ENCODE measurements around the gene RAB3IP. TPM values are rescaled to one million over a fixed set of nuclear protein-coding genes. Genes with fewer than 3 reads are reported as not detected.
A peak's percentile ranks its signal among the peaks of the same experiment; 100 is the strongest.

RAB3IP gene, protein sequence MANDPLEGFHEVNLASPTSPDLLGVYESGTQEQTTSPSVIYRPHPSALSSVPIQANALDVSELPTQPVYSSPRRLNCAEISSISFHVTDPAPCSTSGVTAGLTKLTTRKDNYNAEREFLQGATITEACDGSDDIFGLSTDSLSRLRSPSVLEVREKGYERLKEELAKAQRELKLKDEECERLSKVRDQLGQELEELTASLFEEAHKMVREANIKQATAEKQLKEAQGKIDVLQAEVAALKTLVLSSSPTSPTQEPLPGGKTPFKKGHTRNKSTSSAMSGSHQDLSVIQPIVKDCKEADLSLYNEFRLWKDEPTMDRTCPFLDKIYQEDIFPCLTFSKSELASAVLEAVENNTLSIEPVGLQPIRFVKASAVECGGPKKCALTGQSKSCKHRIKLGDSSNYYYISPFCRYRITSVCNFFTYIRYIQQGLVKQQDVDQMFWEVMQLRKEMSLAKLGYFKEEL
- total RNA-seq (ENCODE audit: insufficient read depth, low replicate concordance) = 30.6 TPM

DNA sequence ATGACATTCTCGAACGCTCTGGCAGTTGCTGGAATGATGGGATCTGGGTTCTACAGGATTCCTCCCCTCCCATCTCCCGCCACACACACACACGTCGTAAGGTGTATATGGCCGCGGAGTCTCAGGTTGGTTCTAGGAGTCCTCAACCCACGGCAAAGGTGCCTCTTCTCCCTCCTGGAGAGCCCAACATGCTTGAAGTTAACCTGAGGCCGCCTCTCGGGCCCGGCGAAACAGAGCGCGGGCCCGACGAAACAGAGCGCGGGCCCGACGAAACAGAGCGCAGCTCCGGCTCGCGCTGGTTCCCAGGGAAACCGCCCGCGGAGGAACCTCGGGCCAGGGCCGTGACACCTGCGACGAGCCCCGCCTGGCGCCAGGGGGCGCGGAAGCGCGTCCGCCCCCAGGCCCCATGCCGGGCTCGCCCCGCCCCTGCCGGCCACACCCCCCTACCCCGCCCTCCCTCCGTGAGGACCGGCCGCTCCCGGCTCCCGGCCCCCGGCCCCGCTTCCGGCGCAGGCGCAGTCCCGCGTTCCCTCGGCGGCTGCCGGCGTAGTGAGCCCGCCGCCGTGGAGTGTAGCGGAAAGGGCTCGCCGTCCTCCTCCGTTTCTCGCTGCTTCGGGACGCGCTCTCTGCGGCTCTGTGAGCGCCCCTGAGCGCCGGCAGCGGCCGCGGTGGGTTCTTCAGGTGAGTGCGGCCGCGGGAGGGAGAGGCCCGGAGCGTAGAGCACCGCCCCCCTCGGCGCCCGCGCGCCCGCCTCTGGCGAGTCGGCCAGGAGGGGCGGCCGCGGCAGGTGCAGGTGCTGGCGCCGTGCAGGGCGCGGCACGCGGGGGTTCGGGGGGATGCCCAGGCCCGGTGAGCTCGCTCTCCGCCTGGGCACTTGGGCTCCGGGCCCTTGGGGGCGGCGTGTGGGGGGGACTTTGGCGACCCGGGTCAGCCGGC lies at the start of gene RAB3IP:
Gene RAB3IP, plus strand, starts transcription at position 510 of the 936 bp plus-strand sequence. CDS start 16,549 bp downstream, outside the sequence.
- peak; percentile 84 for DNase-seq (ENCODE audit: low spot score)

DNA sequence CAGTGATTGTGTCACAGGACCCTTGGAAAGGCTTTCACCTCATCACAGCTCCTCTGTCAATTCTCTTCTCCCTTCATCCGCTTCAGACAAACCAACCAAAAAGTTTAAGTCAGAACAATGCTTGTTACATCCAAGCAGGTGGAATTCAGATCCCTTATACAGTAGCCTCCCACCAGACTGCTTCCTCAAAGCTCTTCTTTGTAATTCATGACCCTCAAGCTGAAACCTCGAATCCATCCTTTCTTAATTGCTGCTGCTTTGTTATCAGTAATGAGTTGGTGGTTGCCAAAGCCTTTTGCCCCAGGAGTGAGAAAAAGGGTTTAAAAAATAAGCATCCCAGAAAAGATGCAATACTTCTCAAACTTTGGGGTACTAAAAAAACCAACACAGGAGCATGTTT lies 49.0 kb upstream of the RAB3IP start:
- no peak for DNase-seq (ENCODE audit: low spot score)

DNA sequence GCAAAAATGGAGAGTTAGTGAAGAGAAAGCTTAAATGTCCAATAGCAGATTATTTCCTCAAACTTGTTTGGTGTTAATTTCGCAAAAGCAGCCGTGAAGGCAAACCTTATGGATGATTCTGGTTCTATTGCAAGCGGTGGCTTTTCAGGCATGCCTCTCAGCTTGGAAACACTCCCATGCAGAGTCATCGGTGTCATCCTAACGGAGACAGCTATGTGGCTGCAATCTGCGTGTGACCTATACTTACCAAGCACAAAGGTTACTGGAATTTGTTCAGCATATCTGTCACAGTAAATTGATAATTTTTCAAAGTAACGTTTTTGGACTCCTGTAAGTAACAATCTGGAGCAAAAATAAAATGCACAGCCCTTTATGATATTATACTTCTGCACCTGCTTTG lies 44.5 kb upstream of the RAB3IP start:
- DNase-seq (ENCODE audit: low spot score) = no peak

DNA sequence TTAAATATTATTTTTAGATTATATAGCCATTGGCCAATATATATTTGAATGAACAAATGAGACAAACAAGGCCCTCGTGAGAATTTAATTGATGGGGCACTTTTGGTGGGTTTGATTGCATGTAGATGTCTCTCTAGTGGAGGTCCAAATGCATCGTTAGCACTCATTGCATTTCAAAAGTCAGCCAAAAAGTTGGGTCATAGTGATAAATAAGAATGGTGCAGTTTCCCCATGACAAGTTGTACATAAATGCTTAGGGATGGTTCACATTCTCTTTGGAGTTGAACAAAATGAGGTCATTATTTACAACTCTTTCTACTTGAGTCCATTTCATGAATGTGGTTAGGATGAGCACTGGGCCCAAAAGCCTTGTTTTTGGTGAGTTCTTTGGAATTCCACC lies 40.6 kb upstream of the RAB3IP start:
- DNase-seq (ENCODE audit: low spot score) = no peak

DNA sequence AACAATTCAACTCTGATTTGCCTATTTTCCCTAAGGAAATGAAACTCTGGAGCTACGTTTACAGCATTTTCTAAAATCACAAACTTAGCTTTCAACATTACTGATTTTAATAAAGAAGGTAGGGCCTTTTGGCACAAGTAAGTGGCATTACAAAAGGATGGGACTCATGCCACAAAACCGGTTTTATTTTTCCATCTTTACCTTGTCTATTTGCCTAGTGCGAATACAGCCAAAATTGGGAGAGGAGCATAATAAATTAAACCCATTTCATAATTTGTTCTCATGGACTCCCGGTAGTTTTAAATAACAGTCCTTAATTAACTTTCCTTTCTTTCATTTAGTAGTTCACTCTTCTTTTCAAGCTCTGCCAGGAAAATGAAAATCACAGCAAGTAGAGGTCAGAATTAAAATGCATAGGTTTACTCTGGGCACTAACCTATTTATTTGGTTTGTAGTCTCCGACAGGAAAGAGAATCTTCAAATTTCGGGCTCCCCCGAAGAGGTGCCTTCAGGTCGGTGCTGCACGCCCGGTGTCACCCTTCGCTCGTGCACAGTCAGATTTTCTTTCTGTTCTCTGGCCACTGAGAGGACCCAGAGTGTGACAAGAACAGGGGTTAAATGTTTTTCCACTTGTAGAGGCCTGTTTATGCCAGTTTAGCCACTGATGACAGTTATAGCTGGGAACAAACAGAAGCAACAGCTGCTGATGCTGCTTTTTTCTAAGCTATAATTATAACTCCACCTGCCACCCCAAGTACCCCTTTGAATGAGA lies 39.7 kb upstream of the RAB3IP start, which contains the start of gene BEST3:
Gene BEST3, minus strand, starts transcription at position 535 of the 772 bp plus-strand sequence. CDS start 1,505 bp downstream, outside the sequence.
- no peak for DNase-seq (ENCODE audit: low spot score)

DNA sequence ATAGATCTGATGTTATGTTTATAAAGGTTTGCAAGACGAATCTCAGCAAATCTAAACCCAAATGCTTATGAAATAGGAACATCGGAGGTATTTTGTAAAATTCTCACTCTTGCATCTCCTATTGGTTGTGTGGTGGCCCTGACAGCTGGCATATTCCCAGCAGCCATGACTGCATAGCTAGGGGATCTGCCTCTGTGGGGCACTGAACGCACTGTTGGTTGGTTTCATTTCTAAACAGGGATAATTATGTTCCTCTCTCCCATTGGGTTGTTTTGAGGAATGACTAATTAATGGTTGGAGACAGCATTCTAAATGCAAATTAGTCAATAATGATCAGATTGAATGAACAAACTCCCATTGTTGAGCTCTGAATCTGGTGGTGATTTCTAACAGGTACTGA lies 36.8 kb upstream of the RAB3IP start:
- no peak for DNase-seq (ENCODE audit: low spot score)

DNA sequence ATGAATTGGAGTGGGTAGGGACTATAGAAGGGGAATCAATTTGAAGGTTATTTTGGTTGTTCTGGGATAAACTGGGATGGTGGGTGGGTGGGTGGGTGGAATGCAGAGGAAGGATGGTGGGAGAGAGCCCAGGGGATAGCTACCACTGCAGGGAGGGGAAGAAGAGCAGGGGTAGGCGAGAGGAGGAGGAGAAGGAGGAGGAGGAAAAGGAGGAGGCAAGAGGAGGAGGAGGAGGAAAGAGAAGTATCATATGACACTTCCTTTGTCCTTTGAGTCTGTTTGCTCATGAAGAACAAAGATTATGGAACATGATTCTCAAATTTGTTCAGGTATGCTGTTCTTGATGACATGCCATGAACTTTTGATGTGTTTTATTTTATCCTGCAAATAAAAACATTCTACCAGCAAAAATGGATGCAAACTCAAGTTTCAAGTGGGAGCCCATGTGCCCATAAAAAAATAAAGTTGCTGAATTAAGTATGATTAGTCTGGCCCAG lies 35.5 kb upstream of the RAB3IP start:
- DNase-seq (ENCODE audit: low spot score) = no peak

DNA sequence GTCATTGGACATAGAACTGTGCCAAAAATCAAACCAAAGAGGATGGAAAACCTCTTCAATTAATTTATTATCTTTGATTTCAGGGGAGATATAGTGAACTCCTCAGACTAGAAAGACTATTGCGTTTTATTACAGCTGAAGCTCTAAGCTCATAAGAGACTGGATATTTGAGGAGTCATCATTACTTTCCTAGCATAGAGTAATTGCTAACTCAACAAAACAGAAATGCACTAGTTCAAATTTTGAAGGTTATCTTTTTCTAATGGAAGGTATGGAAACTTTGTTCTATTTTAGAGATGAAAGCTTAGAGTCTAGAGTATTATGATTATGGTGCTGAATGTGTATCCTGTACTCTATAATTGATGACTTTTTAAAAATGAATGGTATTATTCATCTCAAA lies 34.3 kb upstream of the RAB3IP start:
- no peak for DNase-seq (ENCODE audit: low spot score)

DNA sequence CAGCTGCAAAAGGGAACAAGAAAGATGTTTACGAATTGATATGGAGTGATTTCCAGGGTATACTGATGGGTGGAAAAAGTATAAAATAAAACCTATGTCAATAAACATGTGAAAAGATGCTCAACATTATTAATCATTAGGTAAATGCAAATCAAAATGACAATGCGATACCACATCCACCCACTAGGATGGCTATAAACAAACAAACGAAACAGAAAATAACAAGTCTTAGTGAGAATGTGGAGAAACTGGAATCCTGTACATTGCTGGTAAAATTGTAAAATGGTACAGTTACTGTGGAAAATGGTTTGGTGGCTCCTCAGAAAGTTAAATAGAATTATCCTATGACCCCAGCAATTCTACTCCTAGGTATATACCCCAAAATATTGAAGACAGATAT lies 30.0 kb upstream of the RAB3IP start:
- no peak for DNase-seq (ENCODE audit: low spot score)

DNA sequence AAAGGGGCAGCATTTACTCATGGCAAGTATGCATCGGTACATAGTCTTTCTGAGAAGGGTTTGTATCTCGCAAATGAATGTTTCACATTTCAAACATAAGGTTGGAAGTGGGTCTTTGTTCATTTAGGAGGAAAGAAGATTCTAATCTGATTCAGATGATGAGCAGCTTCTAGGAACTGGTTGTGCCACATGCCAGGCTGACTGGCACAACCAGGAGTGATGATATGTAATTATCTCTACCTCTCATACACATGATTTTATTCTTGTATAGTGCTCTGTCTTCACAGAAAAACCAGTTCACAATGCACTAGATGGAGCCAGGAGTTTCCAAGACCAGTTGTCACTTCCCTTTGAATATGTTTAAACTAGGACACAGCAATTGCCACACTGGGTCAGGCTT lies 25.8 kb upstream of the RAB3IP start:
- no peak for DNase-seq (ENCODE audit: low spot score)

DNA sequence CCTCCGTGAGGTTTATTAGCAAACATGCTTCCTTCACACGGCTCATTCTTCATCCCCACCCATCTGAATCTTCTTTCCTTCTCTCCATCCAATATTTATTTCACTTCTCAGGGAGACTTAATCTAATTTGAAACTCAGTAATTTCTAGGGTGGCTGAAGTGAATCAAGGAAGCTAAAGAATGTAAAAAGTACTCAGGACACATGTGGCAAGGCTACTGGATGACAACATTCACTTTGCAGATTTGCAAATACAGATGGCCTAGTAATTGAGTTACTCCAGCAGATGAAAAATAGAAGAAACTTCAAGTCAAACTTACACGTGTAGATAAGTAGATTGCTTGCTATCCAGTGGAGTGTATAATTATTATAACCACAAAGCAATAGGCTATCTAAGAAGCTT lies 24.1 kb upstream of the RAB3IP start:
- no peak for DNase-seq (ENCODE audit: low spot score)

DNA sequence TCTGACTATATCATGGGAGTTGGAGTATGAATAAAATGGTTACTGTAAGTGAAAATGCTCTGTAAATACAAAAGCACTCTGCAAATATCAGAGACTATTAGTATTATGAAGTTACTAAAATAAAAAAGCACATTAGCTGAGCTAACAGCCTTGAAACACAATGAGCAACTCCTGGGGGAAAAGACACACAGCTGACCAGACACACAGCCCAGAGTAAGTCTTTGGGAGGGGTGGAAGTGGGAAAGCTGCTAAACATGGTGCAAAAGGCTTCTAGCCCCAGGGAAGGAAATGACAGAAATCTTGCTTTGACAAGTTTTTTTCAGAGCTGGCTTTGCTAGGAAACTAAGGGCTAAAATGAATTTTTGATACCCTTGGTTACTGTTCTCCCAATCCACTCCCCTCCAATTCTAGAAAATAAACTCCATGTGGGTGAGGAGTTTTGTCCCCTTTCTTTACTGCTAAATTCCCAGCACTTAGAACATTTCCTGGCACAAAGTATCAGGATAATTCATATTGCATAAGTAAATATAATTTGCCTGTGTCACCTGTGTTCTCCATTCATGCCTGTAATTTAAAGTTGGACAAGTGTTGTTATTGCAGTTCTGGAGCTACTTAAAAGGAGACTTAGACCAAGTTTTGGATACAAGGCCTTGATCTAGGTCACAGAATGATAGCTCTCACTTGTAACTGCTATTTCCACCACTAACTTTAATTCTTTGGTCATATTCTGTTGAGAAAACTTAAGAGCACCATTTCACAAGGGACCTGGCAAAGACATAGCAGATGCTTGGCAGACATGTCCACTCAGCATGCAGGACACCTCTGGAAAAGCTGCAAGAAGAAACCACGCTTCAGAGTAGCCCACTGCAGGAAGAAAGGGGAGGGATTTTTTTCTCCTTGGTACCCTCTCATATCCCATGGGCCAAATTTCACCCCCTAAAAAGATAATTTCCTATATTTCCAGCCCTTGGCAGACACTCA lies 19.0 kb upstream of the RAB3IP start:
- DNase-seq (ENCODE audit: low spot score) = no peak

DNA sequence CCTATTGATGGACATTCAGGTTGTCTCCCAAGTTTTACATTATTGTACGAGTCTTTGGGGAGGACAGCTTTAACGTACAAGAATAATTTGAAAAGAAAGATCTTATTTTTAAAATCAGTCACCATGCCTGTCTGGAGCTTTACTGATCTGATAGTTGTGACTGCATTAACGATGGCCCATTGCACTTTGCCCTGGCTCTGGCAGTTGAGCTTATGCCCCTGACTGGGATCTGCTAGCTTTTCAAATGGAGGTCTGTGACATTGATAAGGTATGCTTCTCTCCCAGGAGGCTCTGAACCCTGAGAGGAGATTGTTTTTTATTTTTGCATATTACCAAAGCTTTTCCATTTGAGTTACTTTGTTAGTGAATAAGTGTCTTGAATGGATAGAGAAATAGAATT lies 17.9 kb upstream of the RAB3IP start:
- DNase-seq (ENCODE audit: low spot score) = no peak

DNA sequence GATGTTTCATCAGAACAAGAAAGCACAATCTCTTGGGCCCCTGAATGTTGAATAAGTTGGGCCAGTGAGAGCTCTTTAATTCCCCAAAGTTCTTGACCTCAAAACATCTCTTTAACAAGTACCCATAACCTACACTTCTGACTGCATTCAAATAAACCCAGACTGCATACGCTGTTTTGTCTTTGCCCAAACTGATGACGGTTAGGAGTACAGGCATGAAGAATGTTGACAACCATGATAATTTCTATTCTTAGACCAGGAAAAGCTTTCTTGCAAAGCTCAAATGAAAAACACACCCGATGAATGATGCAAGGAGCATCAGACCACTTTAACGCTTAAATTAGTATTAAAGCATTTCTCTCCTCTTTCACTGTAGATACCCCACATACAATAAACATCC lies 11.7 kb upstream of the RAB3IP start:
- DNase-seq (ENCODE audit: low spot score) = no peak

DNA sequence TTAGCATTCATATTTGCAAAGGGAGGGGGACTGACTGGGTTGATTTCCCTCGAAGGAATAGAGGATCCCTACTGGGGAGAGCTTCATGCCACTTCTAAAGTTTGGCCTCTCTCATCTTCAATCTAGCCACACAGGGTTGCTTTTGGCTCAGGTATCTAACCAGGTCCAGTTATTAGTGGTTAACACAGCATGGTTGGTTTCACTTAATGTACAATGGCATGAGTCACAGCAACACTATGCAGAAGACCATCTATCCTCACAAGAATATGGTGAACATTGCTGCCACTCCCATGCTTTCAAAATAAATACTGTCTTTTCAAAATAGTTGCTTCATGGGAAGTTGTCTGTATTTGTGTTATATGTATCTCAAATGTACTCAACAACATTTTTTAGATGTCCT lies 6.6 kb upstream of the RAB3IP start:
- DNase-seq (ENCODE audit: low spot score) = no peak

DNA sequence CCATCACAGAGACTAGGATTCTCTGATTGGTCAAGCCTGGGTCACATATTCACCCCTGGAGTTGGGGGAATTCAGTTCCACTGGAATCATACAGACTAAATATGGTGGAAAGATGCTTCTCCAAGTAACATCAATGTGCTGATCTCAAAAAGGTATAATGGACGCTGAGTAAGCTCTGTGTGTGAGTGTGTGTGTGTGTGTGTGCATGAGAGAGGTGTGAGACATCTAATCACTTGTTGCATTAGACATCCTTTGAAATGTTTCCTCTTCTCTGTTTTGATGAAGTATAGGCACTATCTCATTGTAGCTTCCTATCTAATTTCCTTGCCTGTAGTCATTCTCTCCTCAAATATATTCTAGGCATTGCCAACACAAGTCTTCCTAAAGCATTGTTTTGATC lies 5.0 kb upstream of the RAB3IP start:
- DNase-seq (ENCODE audit: low spot score) = no peak

DNA sequence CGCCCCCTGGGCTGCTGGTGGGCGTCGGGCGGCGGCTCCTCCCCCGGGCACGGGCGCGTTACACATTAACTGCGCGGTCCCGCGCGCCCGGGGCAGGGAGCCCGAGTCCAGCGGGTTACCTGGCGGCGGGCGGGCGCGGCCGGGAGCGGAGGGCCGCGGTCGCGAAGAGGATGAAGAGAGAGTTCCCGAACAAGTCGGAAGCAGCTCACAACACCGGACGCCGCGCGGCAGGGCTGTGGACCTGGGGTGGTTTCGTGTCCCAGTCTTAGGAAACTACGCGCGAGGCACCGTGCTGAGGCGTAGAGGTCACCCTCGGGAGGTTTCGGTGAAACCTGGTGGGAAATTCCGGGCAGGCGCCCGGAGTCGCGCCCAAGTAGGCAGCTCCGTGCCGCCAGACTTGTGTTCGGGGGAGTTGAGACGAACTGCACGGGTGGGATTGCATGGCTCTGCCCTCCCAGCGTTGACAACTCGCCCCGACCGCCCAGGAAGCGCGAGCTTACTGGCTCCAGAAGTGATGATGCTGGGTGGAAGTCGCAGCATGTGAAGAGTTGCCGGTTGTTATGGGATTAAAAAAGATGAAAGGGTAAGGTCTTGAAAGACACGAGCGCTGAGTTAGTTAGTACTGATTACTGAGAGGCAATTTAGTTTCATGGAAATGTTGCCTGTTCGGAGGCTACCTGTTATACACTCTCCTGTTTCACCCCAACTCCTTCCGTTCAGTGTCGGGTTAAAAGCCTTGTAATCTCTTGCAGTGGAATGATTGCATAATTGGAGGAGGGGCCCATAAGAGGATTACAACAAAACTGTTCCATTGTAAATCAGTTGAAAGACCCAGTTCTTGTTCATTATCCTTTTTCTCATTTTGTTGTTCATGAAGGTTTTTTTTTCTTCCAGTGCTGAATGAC lies 879 bp downstream of the RAB3IP start:
- DNase-seq (ENCODE audit: low spot score) = peak; percentile 55

DNA sequence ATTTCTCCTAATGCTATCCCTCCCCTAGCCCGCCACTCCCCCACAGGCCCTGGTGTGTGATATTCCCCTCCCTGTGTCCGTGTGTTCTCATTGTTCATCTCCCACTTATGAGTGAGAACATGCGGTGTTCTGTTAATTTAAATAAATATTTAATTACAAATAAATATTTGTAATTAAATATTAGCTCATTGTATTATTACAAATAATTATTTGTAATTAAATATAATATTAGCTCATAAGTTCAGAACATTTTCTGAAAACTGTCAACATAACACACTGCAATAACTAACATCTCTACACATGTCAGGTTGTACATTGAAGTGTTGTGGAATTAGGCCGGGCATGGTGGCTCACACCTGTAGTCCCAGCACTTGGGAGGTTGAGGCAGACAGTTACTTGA lies 5.4 kb downstream of the RAB3IP start:
- no peak for DNase-seq (ENCODE audit: low spot score)

DNA sequence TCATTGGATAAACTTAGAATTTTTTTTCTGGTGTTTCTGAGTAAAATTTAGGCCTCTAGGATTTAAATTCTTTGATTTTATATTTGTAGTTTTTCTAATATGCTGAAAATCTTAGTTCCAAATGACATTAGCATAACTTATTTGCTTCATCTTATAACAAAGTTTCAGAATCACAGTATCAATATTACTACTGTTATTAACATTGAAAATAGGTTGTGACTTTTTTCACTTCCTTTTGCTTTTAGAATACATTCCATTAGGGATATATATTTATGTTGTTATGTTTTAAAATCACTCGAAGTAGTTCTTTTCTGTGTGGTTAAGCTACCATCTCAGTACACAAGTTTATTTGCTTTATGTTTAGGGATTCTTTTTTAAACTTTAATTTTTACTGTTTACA lies 12.8 kb downstream of the RAB3IP start:
- DNase-seq (ENCODE audit: low spot score) = no peak

Data from umbilical cord (tissue), 2 donors.